Measurements from ENCODE around the gene YJEFN3.
A peak's percentile ranks its signal among the peaks of the same experiment; 100 is the strongest.

The YJEFN3 gene

GRCh38 chr19:19554074-19555023 lies 25.6 kb downstream of the YJEFN3 start:
- no peak for DNase-seq (ENCODE audit: low read depth)

- no peak for DNase-seq (ENCODE audit: low read depth)
These were observed 29.3 kb downstream of the YJEFN3 start for GRCh38 chr19:19558055-19558454.

GRCh38 chr19:19558636-19559035 lies 29.9 kb downstream of the YJEFN3 start:
- no peak for DNase-seq (ENCODE audit: low read depth)

- no peak for DNase-seq (ENCODE audit: low read depth)
These were observed 31.2 kb downstream of the YJEFN3 start for GRCh38 chr19:19559931-19560330.

GRCh38 chr19:19561946-19562664 lies 33.4 kb downstream of the YJEFN3 start:
- DNase-seq (ENCODE audit: low read depth), result no peak

- no peak for DNase-seq (ENCODE audit: low read depth)
These were observed 34.1 kb downstream of the YJEFN3 start for GRCh38 chr19:19562665-19563347.

- DNase-seq (ENCODE audit: low read depth), result no peak
These were observed 34.7 kb downstream of the YJEFN3 start for GRCh38 chr19:19563348-19563848.

GRCh38 chr19:19566306-19566705 lies 37.6 kb downstream of the YJEFN3 start:
- DNase-seq (ENCODE audit: low read depth), result no peak

GRCh38 chr19:19567391-19567790 lies 38.7 kb downstream of the YJEFN3 start:
- no peak for DNase-seq (ENCODE audit: low read depth)

GRCh38 chr19:19568802-19569756 lies 40.4 kb downstream of the YJEFN3 start:
- DNase-seq (ENCODE audit: low read depth), result peak; percentile 32

GRCh38 chr19:19570571-19570970 lies 41.9 kb downstream of the YJEFN3 start:
- DNase-seq (ENCODE audit: low read depth), result no peak

GRCh38 chr19:19571071-19571786 lies 42.5 kb downstream of the YJEFN3 start:
- no peak for DNase-seq (ENCODE audit: low read depth)

- no peak for DNase-seq (ENCODE audit: low read depth)
These were observed 46.7 kb downstream of the YJEFN3 start for GRCh38 chr19:19575411-19575810.

GRCh38 chr19:19578252-19578651 lies 49.5 kb downstream of the YJEFN3 start:
- DNase-seq (ENCODE audit: low read depth), result no peak

GRCh38 chr19:19579533-19580361 lies 51.0 kb downstream of the YJEFN3 start:
- no peak for DNase-seq (ENCODE audit: low read depth)

- no peak for DNase-seq (ENCODE audit: low read depth)
These were observed 51.7 kb downstream of the YJEFN3 start for GRCh38 chr19:19580418-19580817.

- DNase-seq (ENCODE audit: low read depth), result no peak
These were observed 52.7 kb downstream of the YJEFN3 start for GRCh38 chr19:19581391-19581790.

- DNase-seq (ENCODE audit: low read depth), result no peak
These were observed 53.8 kb downstream of the YJEFN3 start for GRCh38 chr19:19582471-19582870.

- DNase-seq (ENCODE audit: low read depth), result no peak
These were observed 55.6 kb downstream of the YJEFN3 start for GRCh38 chr19:19584356-19584755.
